ENCODE measurements around the gene KRT20. TPM values are rescaled to one million over a fixed set of nuclear protein-coding genes. Genes with fewer than 3 reads are reported as not detected.

Gene KRT20
- total RNA-seq, 4 donors from 2014 or later = 0.12 TPM; not detected in 3

GRCh38 chr17:40827746-40828453 is 57.1 kb downstream of the KRT20 start:
- 58 to 70% methylated on average over 7 of the region's 7 CpGs for WGBS, 2 donors
- H3K4me3 ChIP-seq (ENCODE audit: low read depth, poor library complexity, severe bottlenecking) = no peak overlapping the region
- no peak for DNase-seq (ENCODE audit: low spot score in 2 of 2)
- TF ChIP-seq POLR2A (IDR thresholded peaks at IDR 0.05) = no peak
- TF ChIP-seq CTCF (IDR thresholded peaks at IDR 0.05) = no peak
- intact Hi-C loops (cut with DNase I; ENCODE audit: low total_unique reads) = no loop called here

Other genes starting within 250 kb of the KRT20 start
- 10 to 100 TPM; 63.2 to 77.2 (median 67.6) TPM for gene SMARCE1, start 237.4 kb downstream of the KRT20 start, total RNA-seq
- under 1 TPM in 2 of 4 donors, not detected in 2; 0.13 to 0.19 TPM for gene KRT222, start 220.1 kb downstream of the KRT20 start, total RNA-seq
- not detected for gene KRT24, start 181.5 kb downstream of the KRT20 start, total RNA-seq
- gene KRT25, start 129.9 kb downstream of the KRT20 start, total RNA-seq = 100 to 1,000 TPM in 1 of 4 donors, under 1 TPM in 1, not detected in 2; 0.59 to 111 TPM
- gene KRT26, start 113.0 kb downstream of the KRT20 start, total RNA-seq = 1 to 10 TPM in 1 of 4 donors, not detected in 3; 9.2 TPM
- 10 to 100 TPM in 1 of 4 donors, 1 to 10 TPM in 1, under 1 TPM in 1, not detected in 1; 0.52 to 69.8 (median 1.3) TPM for gene KRT27, start 102.7 kb downstream of the KRT20 start, total RNA-seq
- 1 to 10 TPM in 1 of 4 donors, not detected in 3; 6.0 TPM for gene KRT28, start 85.3 kb downstream of the KRT20 start, total RNA-seq
- 1,000 to 10,000 TPM; 4,878 to 8,317 (median 6,442) TPM for gene KRT10, start 62.6 kb downstream of the KRT20 start, total RNA-seq
- not detected for gene KRT12, start 18.0 kb downstream of the KRT20 start, total RNA-seq
- 100 to 1,000 TPM; 302 to 577 (median 454) TPM for gene KRT23, start 52.4 kb upstream of the KRT20 start, total RNA-seq
- gene KRT39, start 81.7 kb upstream of the KRT20 start, total RNA-seq = 1 to 10 TPM in 1 of 4 donors, under 1 TPM in 1, not detected in 2; 0.51 to 8.8 TPM
- gene KRT40, start 99.1 kb upstream of the KRT20 start, total RNA-seq = 10 to 100 TPM in 1 of 4 donors, not detected in 3; 12.3 TPM
- gene KRTAP3-3, start 108.9 kb upstream of the KRT20 start, total RNA-seq = 10 to 100 TPM in 1 of 4 donors, not detected in 3; 11.6 TPM
- gene KRTAP3-2, start 114.7 kb upstream of the KRT20 start, total RNA-seq = 10 to 100 TPM in 1 of 4 donors, not detected in 3; 84.1 TPM
- gene KRTAP3-1, start 123.9 kb upstream of the KRT20 start, total RNA-seq = 10 to 100 TPM in 1 of 4 donors, 1 to 10 TPM in 1, not detected in 2; 4.0 to 83.2 TPM
- 100 to 1,000 TPM in 1 of 4 donors, 10 to 100 TPM in 1, under 1 TPM in 1, not detected in 1; 0.22 to 168 (median 10.9) TPM for gene KRTAP1-5, start 142.0 kb upstream of the KRT20 start, total RNA-seq
- gene KRTAP1-4, start 145.0 kb upstream of the KRT20 start, total RNA-seq = 1 to 10 TPM in 1 of 4 donors, not detected in 3; 4.2 TPM
- gene KRTAP1-3, start 149.6 kb upstream of the KRT20 start, total RNA-seq = 100 to 1,000 TPM in 1 of 4 donors, 1 to 10 TPM in 1, not detected in 2; 1.6 to 107 TPM
- 100 to 1,000 TPM in 1 of 4 donors, 1 to 10 TPM in 1, under 1 TPM in 1, not detected in 1; 0.32 to 195 (median 5.1) TPM for gene KRTAP1-1, start 156.2 kb upstream of the KRT20 start, total RNA-seq
- gene KRTAP2-1, start 162.1 kb upstream of the KRT20 start, total RNA-seq = 10 to 100 TPM in 1 of 4 donors, 1 to 10 TPM in 1, not detected in 2; 7.0 to 83.9 TPM
- 10 to 100 TPM in 1 of 4 donors, 1 to 10 TPM in 1, not detected in 2; 3.6 to 58.7 TPM for gene KRTAP2-2, start 170.0 kb upstream of the KRT20 start, total RNA-seq
- 10 to 100 TPM in 1 of 4 donors, 1 to 10 TPM in 1, not detected in 2; 3.9 to 12.8 TPM for gene KRTAP2-3, start 174.9 kb upstream of the KRT20 start, total RNA-seq
- gene KRTAP2-4, start 180.6 kb upstream of the KRT20 start, total RNA-seq = 10 to 100 TPM in 1 of 4 donors, not detected in 3; 61.4 TPM
- gene KRTAP4-7, start 198.9 kb upstream of the KRT20 start, total RNA-seq = 10 to 100 TPM in 1 of 4 donors, 1 to 10 TPM in 1, under 1 TPM in 1, not detected in 1; 0.54 to 73.1 (median 2.4) TPM
- gene KRTAP4-8, start 212.9 kb upstream of the KRT20 start, total RNA-seq = 10 to 100 TPM in 1 of 4 donors, not detected in 3; 27.3 TPM
- gene KRTAP4-16, start 217.0 kb upstream of the KRT20 start, total RNA-seq = not detected
- gene KRTAP4-9, start 220.1 kb upstream of the KRT20 start, total RNA-seq = 10 to 100 TPM in 1 of 4 donors, 1 to 10 TPM in 1, under 1 TPM in 1, not detected in 1; 0.44 to 73.5 (median 2.6) TPM
- 10 to 100 TPM in 1 of 4 donors, under 1 TPM in 1, not detected in 2; 0.89 to 20.6 TPM for gene KRTAP4-11, start 233.1 kb upstream of the KRT20 start, total RNA-seq
- 10 to 100 TPM in 1 of 4 donors, not detected in 3; 57.0 TPM for gene KRTAP4-12, start 238.9 kb upstream of the KRT20 start, total RNA-seq

All from lower leg skin (tissue), 4 donors.